ENCODE data around the gene PICK1. TPM values are rescaled to one million over a fixed set of nuclear protein-coding genes. Genes with fewer than 3 reads are reported as not detected.

Gene PICK1
- total RNA-seq, 2 experiments from 2014 or later, result 13.9 to 14.9 TPM

DNA sequence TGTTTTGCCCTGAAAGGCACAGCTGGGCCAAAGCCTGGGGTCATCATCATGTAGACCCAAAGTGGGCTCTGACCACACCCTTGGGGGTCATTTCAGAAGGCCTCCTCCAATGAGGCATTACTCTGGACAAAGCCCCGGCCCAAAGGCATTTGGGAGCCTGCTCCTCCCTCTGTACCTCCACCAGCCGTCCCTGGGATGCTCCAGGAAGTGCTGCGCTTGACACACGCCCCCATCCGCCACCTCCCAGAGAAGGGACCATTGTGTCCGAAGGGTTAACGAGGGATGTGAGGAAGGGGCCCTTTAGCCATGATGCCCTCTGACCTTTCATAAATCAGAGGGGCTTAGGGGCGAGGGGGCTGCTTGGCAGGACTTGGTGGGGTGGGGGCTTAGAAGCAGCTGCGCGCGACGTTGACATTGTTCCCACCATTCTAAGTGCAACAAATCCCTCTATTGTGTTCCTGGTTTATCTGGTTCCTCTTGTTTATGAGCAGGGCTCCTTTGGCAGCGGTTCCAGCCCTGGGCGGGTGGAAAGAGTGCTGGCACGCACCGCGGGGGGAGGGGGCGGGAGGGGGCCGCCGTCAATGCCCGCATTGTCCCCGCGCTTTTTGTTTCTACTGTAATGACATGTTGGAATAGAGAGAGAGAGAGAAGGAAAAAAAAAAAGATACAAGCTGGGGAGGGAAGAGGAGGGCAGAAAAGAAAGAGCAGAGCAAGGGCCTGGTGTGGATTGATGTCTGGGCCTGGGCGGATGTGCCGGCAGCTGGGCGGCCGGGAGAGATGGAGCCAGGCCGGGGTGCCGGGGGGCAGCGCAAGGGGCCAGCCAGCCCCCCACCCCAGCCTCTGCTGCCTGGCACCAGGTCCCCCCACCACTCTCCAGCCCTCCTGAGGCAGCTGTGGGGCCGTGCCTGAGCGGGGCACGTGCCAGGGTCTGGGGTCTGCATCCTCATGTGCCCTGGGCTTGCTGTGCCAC, 40.7 kb upstream of the PICK1 start:
- ATAC-seq (no peak), DNase-seq (no peak)
- intact Hi-C loops (cut with micrococcal nuclease), result no loop called here
- ChIA-PET CTCF (no interaction called here), POLR2A (no interaction called here)
- Mint-ChIP-seq H3K27ac (no peak overlapping the region), H3K36me3 (ENCODE audit: low read depth) (no peaks in the 10 kb centered on the region), H3K27me3 (no peaks in the 10 kb centered on the region), H3K9me3 (no peaks in the 10 kb centered on the region), H3K4me1 (ENCODE audit: low read depth) (peaks cover 2% of the 10 kb centered on the region), H3K4me3 (no peak overlapping the region)
- TF ChIP-seq, protein P1, sequence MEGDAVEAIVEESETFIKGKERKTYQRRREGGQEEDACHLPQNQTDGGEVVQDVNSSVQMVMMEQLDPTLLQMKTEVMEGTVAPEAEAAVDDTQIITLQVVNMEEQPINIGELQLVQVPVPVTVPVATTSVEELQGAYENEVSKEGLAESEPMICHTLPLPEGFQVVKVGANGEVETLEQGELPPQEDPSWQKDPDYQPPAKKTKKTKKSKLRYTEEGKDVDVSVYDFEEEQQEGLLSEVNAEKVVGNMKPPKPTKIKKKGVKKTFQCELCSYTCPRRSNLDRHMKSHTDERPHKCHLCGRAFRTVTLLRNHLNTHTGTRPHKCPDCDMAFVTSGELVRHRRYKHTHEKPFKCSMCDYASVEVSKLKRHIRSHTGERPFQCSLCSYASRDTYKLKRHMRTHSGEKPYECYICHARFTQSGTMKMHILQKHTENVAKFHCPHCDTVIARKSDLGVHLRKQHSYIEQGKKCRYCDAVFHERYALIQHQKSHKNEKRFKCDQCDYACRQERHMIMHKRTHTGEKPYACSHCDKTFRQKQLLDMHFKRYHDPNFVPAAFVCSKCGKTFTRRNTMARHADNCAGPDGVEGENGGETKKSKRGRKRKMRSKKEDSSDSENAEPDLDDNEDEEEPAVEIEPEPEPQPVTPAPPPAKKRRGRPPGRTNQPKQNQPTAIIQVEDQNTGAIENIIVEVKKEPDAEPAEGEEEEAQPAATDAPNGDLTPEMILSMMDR (IDR thresholded peaks at IDR 0.05), result no peak

DNA sequence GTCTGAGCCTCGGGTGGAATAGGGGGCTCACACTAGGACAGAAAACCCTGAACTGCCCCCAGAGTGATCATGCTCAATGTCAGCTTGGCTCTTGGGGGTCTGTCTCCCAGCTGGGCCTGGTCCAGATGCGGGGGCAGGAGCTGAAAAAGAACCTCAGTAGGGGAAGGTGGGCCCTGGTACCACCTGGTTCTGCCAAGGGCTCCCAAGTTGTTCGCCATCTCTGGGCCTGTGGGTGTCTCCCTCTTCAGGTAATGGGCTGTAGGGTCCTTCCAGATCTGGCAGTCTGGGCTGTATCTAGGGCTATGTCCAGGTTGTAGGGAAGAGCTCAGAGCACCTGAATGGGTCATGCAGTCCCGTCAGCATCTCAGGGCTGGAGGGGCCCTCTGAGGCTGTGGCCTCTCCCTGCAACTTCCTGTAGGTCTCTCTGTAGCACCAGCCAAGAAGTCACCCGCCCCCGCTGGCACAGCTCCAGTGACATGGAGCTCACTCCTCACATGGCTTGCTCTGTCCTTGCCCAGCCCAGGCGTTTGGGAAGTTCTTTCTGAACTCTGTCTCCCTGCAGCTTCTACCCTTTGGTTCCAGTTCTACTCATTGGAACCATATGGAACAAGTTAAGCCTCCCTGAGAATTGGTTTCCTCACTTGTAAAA, 39.8 kb upstream of the PICK1 start:
- no peak for ATAC-seq
- Mint-ChIP-seq H3K27me3 (no peaks in the 10 kb centered on the region), H3K36me3 (ENCODE audit: low read depth) (no peaks in the 10 kb centered on the region), H3K4me1 (ENCODE audit: low read depth) (peaks cover 2% of the 10 kb centered on the region), H3K4me3 (no peak overlapping the region), H3K9me3 (no peaks in the 10 kb centered on the region), H3K27ac (no peak overlapping the region)
- TF ChIP-seq, protein P1 (IDR thresholded peaks at IDR 0.05), result no peak
- peak; percentile 17 for DNase-seq
- ChIA-PET POLR2A (no interaction called here), CTCF (no interaction called here)
- intact Hi-C loops (cut with micrococcal nuclease), result no loop called here

DNA sequence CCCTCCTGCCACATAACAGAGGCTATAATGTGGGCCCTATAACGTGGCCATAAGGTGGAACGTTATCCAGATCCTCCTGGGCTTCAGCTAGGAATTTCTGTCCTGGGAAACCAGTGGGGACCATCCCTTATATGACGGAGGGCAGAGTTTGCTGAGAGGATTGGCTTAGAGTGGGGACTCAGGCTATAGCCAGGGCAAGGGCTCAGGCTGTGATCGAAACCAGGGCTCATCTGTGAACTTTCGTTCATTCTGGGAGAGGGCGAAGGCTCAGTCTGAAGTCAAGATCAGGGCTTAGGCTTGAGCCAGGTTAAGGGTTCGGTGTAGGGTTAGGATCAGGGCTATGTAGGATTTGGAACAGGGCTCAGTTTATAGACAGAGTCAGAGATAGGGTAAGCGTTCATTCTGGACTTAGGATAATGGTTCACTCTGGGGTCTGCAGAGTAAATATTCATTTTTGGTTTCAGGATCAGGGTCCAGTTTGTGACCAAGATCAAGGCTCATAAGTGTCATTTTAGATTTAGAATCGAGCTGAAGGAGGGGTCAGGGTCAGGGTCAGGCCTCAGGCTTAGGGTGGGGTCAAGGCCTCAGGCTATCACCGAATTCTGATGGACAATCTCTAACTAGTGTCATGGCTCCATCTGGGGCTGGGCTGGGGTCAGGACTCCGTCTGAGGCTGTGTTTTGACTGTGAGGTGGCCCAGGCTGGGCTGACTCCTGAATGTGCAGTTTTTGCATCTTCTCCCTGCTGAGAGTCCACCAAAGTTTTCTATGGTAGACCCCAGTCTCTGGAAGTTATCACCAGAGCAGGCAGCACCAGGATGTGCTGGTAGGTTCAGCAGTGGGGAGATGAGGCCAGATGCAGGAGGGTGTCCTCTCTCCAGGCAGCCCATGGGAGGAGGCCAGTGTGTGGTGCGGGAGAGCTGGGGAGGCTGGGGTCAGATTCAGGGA, 39.0 kb upstream of the PICK1 start:
- ChIA-PET CTCF (no interaction called here), POLR2A (no interaction called here)
- TF ChIP-seq, protein P1 (IDR thresholded peaks at IDR 0.05), result no peak

DNA sequence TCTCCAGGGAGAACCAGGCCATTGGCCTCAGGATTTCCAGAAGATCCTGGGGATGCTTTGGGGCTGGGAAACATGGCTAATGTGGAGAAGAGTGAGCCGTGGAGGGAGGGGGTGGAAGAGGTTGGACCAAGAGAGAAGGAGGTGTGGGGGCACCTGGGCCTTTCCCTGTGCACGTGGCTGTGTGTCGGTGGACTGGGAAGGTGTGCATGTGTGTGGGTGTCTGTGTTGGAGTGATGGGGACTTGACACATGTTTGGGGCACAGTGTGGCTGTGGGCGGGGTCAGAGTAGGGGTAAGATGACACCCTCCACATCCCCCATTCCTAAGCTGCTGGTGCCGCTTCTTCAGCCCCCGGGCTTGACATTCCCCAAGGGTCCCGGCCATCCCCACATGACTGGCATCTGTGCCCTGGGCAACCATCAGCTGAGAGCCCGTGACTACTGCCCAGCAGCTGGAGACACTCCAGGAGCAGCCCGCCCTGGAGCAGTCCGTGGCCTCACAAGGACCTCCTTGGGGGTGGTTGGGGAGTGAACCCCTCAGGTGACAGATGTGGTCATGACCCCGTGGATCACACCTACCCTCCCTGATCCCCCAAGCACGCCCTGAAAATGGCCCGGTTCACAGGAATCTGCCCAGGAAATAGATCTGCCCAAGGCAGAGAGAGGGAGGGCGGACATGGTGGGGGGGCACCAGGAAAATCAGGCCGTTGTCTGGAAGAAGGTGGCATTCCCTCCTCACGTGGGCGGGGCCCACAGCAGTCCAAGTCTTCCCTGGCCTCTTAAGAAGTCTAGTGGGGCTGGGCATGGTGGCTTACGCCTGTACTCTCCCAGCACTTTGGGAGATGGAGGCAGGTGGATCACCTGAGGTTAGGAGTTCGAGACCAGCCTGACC, 38.0 kb upstream of the PICK1 start:
- DNase-seq, result no peak
- no peaks in the 10 kb centered on the region for H3K36me3 Mint-ChIP-seq (ENCODE audit: low read depth)
- CTCF ChIA-PET, result no interaction called here
- no peak overlapping the region for H3K27ac Mint-ChIP-seq
- H3K4me3 Mint-ChIP-seq, result no peak overlapping the region
- intact Hi-C loops (cut with micrococcal nuclease), result no loop called here
- peaks cover 2% of the 10 kb centered on the region for H3K4me1 Mint-ChIP-seq (ENCODE audit: low read depth)
- ATAC-seq, result no peak
- POLR2A ChIA-PET, result no interaction called here
- H3K27me3 Mint-ChIP-seq, result no peaks in the 10 kb centered on the region
- TF ChIP-seq, protein P1 (IDR thresholded peaks at IDR 0.05), result no peak
- no peaks in the 10 kb centered on the region for H3K9me3 Mint-ChIP-seq

More for the DNA sequence above, 39.0 kb upstream of the PICK1 start:
- Mint-ChIP-seq H3K4me3 (no peak overlapping the region), H3K4me1 (ENCODE audit: low read depth) (peaks cover 2% of the 10 kb centered on the region), H3K9me3 (no peaks in the 10 kb centered on the region), H3K36me3 (ENCODE audit: low read depth) (no peaks in the 10 kb centered on the region), H3K27me3 (no peaks in the 10 kb centered on the region), H3K27ac (no peak overlapping the region)
- intact Hi-C loops (cut with micrococcal nuclease), result no loop called here
- ATAC-seq, result no peak
- no peak for DNase-seq
